COLO829 (cell line): Measurements from ENCODE around the gene TAF10.

ENCODE experiments used
- DNase-seq: peaks from one replicate; pipeline ENCODE4 v3.0.0; 2012; ENCODE audit warnings: low spot score

Gene TAF10

DNA sequence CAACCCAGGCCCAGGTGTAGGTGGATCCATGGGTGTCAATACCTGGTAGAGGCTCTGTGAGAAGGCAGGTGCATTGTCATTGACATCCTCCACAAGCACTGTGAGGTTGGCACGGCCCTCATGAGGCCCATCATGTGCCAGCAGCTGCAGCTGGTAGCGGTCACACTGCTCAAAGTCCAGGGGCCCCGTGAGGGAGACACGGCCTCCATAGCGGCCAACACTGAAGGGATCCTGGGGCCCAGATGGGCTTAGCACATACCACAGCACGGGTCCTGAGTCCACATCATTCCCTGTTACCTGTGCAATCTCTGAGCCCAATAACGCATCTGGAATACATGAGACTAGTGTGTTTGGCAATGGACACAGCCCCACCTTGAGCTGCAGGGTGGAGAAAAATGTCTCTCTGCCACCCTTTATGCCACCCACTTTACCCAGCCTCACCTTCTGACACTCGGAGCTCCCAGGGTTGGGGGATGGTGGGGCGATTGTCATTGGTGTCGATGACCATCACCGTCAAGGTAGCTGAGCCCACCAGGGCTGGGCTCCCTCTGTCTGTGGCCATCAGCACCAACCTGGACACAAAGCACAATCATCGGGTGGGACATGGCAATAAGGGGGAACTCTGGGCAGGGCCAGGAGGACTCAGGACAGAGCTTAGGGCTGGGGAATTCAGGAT, 13.3 kb upstream of the TAF10 start:
- DNase-seq: no peak

DNA sequence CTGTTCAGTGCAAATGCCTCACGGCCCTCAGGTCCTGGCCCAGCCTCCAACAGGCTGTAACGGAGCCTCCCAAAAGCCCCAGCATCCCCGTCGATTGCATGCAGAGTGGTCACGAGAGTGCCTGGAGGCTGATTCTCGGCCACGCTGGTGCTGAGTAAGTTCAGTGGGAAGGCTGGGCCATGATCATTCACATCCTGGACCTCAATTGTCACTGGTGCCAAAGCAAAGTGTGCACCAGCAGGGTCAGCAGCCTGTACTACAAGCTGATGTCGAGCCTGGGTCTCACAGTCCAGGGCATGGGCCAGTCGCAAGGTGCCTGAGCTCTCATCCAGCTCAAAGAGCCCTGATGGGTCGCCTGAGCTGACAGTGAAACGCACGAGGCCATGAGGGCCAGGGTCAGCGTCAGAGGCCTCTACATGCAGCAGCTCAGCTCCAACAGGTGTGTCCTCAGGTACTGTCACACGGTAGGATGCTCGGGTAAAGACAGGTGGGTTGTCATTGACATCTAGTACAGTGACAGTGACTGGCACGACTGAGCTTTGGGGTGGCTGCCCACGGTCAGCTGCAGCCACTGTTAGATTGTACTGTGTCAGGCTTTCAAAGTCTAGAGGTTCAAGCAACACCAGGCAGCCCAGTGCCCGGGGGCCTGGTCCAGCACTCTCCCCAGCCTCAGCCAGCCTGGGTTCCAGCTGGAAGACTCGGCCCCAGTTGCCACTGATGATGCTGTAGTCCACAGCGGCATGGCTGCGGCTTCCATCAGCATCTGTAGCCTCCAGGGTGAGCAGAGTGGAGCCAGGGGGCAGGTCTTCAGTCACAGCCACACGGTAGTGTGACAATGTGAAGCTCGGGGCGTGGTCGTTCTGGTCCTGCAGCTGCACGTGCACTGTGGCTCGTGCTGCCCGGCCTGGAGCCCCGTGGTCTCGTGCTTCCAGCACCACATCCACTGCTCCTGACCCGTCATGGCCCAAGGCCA, 11.7 kb upstream of the TAF10 start:
- DNase-seq: no peak

GRCh38 chr11:6622261-6623171, 10.5 kb upstream of the TAF10 start:
- DNase-seq: no peak

DNA sequence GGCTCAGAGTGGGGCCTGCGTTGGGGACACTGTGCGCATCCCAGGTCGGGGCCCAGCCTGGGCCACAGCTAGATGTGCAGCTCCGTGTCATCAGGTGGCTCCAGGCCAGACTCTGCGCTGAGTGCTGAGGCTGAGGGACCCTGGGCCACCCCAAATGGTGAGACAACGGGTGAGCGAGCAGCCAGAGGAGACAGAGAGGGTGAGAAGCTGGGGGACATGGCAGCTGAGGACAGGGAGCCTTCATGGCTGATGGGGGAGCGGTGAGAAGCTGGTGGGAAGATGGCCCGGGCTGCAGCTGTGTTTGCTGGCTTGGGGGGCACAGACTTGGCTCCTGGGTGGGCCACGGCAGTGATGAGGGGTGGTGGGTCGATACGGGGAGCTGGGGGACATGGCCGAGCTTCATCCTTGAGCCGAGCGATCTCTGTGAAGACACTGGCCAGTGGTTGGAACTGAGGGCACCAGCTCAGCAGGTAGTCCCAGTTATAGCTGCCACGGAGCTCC, 9.7 kb upstream of the TAF10 start:
- DNase-seq: no peak

- no peak for DNase-seq
Observed at GRCh38 chr11:6620636-6621035, 8.6 kb upstream of the TAF10 start.

DNA sequence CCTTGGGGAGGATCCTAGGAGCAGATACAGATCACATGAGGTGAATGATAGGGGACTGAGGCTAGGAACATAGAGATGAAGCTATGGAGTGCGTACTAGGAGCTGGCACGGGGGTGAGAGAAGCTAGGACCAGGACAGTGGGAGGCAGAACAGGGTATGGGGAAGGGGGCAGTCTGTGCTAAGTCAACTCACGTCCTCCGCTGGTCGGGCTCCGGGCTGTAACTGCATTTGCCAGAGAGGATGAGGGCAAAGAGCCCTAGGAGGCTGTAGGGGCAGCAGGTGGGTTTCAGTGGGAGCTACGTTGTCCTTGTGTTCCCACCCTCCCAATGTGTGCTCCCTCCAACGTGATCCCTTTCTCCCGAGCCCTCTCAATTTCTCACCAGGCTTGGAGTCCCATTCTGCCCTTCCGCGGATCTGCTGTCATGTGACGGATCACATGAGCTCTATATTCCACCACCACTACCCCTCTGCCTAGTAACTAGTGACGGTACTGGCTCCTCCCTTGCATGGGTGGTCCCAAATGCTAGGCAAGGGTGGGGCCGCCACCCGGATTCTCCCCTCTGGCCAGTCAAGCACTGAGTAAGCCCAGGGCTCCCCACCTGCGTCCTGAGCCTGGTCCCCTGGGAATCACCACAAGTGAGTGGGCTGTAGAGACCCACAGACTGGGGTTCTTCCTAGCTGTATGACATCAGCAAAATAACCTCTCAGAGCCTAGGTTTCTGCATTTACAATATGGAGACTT, 7.2 kb upstream of the TAF10 start, which contains the start of gene TPP1:
TSS of gene TPP1 (minus strand) at position 419 of the 742 bp plus-strand sequence. CDS start at position 397, 22 bp downstream.
- peak; percentile 99 for DNase-seq

GRCh38 chr11:6618117-6619003, 6.3 kb upstream of the TAF10 start:
- peak; percentile 78 for DNase-seq

DNA sequence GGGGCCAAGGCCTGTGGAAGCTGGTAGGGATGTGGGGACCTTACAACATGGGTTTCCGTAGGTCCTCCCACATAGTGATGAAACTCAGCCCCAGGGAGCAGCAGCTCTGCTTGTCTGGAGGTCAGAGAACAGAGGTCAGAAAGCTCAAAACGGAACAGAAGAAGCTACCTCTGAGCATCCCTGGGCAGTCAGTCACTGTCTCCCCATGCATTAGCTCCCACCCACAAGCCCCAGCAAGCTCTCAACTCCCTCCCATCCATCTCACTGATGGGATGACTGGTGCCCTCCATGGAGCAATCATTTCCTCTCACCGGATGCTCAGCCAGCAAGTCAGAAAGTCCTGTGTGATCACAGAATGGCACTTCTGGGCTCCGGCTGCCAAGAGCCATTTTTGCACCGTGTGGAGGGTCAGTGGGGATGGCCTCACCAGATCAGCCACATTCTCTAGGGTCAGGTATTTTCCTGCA, 5.3 kb upstream of the TAF10 start:
- DNase-seq: no peak

DNA sequence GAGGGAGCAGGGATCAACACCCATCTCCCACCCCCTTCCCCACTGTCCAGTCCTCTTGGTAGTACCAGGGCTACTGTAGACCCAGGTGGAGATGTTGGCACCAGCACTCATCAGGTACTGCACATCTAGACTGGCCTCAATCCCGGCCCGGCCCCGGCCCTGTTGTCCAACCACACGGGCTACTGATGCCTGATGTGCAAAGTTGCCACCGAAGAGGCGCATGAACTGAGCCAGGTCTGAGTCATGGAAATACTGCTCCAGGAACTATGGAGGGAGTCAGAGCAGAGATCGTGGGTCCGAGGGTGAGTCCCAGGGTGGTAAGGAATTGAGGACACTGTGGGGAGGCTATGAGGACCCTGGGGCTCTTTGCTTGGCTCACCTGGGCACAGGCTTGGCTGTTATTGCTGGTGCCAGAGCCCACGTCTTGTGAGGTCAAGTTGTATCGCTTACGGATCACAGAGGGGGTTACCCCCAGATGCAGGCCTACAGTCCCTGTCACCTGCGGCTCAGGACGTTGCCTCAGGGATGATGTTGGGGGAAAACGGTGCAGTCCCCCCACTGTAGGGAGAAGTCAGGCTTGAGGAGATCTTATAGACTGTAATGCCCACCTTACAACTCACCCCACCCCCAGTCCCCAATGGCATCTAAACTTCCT, 4.7 kb upstream of the TAF10 start:
- DNase-seq: no peak

GRCh38 chr11:6615882-6616585, 4.0 kb upstream of the TAF10 start:
- no peak for DNase-seq

- no peak for DNase-seq
Observed at GRCh38 chr11:6615046-6615445, 3.0 kb upstream of the TAF10 start.

- DNase-seq: no peak
Observed at GRCh38 chr11:6614446-6614845, 2.4 kb upstream of the TAF10 start.

- no peak for DNase-seq
Observed at GRCh38 chr11:6613496-6613895, 1.5 kb upstream of the TAF10 start.

DNA sequence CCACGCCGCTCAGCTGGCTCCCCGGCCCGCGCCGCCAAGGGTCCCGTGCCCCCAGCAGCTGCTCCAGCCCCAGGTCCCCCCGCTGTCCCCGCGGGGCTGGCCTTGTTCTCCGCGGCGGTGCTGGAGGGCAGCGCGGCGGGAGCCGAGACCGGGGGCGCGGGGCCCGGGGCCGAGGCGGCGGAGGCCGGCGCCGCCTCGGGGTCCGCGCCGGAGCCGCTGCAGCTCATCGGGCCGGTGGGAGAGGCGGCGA, 128 bp downstream of the TAF10 start:
- DNase-seq: no peak

- DNase-seq: no peak
Observed at GRCh38 chr11:6611092-6611962, 689 bp downstream of the TAF10 start.

DNA sequence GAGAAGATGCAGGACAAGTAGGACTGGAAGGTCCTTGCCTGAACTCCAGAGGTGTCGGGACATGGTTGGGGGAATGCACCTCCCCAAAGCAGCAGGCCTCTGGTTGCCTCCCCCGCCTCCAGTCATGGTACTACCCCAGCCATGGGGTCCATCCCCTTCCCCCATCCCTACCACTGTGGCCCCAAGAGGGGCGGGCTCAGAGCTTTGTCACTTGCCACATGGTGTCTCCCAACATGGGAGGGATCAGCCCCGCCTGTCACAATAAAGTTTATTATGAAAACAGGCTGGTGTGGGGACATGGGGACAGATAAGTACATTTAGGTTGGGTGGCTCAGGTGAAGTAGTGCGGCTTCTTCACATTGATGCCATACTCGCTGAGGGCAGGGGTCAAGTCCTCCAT, 1.4 kb downstream of the TAF10 start:
- no peak for DNase-seq

GRCh38 chr11:6609502-6610015, 2.5 kb downstream of the TAF10 start:
- no peak for DNase-seq
